Upper lobe of left lung (tissue), 6 donors: ENCODE measurements around the gene CYP4F2. TPM values are rescaled to one million over a fixed set of nuclear protein-coding genes. Genes with fewer than 3 reads are reported as not detected.
"Not testable (repeated sequence)": the region's sequence is repeated elsewhere in the genome, so short reads cannot be mapped to it uniquely, and the experiment has no call there.

Experiments
- ATAC-seq, 2 donors: fragments of 200-7000 bp; cut with Tn5 transposase; one replicate each; pipeline ENCODE4 v1.9.1; 2022; ENCODE audit warnings: mild to moderate bottlenecking in 2 of 2, moderate library complexity in 2 of 2; ENCODE audit not compliant: low FRiP score in 2 of 2
- DNase-seq, 2 donors: peaks; one replicate each; pipeline ENCODE4 v3.0.0-alpha.2; 2019 to 2020
- H3K27ac ChIP-seq, 4 donors: fragments of 200-600 bp; sonication (generic); one replicate each; pipeline ENCODE4 v1.5.1; 2016 to 2019
- H3K27me3 ChIP-seq, 4 donors: fragments of 200-600 bp; sonication (generic); one replicate each; pipeline ENCODE4 v1.5.1; 2017 to 2019
- H3K36me3 ChIP-seq, 4 donors: fragments of 200-600 bp; sonication (generic); one replicate each; pipeline ENCODE4 v1.5.1; 2016 to 2019
- H3K4me1 ChIP-seq, 4 donors: fragments of 200-600 bp; sonication (generic); one replicate each; pipeline ENCODE4 v1.5.1; 2018 to 2019
- H3K4me3 ChIP-seq, 4 donors: fragments of 200-600 bp; sonication (generic); one replicate each; pipeline ENCODE4 v1.5.1; 2017 to 2019; ENCODE audit warnings: mild to moderate bottlenecking in 2 of 4, moderate library complexity in 1 of 4
- H3K9me3 ChIP-seq, 4 donors: fragments of 200-600 bp; sonication (generic); one replicate each; pipeline ENCODE4 v1.5.1; 2018 to 2019
- EP300 ChIP-seq, 4 donors: sonication (generic); formaldehyde crosslinking; IDR thresholded peaks; one replicate each; pipeline ENCODE4 v1.5.1; 2017; ENCODE audit warnings: antibody characterized with exemption in 4 of 4, control low read depth in 2 of 4
- POLR2A ChIP-seq, 4 donors: fragments of 450-650 bp; IDR thresholded peaks; one replicate each; pipeline ENCODE4 v1.5.1; 2016 to 2017; ENCODE audit warnings: antibody characterized with exemption in 4 of 4, mild to moderate bottlenecking in 2 of 4
- POLR2AphosphoS5 ChIP-seq, 2 donors: sonication (generic); formaldehyde crosslinking; IDR thresholded peaks; one replicate each; pipeline ENCODE4 v1.5.1; 2017; ENCODE audit warnings: antibody characterized with exemption in 2 of 2
- WGBS, 2 donors: methylation state at CpG; one replicate each; pipeline ENCODE4 v1.1.5; 2017 to 2018; 5-methylcytosine and 5-hydroxymethylcytosine counted together
- total RNA-seq, 6 donors: library from RNA; depleted of rRNA in 4 of 6; stranded (reverse); fragments of >200 nt in 4 of 6; gene quantifications; one replicate each; pipeline versions ENCODE4 v1.1.0 to v1.2.1, GENCODE V29; 2016 to 2021
- TF ChIP-seq, protein P1 (sequence below), 6 experiments: fragments of 450-650 bp in 4 of 6; fragments of 200-600 bp in 2 of 6; sonication (generic) in 2 of 6; IDR thresholded peaks; one replicate each; pipeline ENCODE4 v1.5.1; 2016 to 2019; ENCODE audit warnings: antibody characterized with exemption in 6 of 6
- donor health status: DM: no; HTN: no; CAD: no; lungs with moderate emphysema.
- donor health status: DM: no; HTN: yes; CAD: no; lungs with severe emphysema.

CYP4F2 gene
- total RNA-seq, 6 donors from 2014 or later, result 0.23 to 0.40 TPM; not detected in 4

GRCh38 chr19:15902254-15902653 lies 4.4 kb upstream of the CYP4F2 start:
- no peak for TF ChIP-seq POLR2A (IDR thresholded peaks at IDR 0.05)
- no peak for TF ChIP-seq POLR2AphosphoS5 (IDR thresholded peaks at IDR 0.05)
- no peak for TF ChIP-seq EP300 (IDR thresholded peaks at IDR 0.05)
- TF ChIP-seq, protein P1, sequence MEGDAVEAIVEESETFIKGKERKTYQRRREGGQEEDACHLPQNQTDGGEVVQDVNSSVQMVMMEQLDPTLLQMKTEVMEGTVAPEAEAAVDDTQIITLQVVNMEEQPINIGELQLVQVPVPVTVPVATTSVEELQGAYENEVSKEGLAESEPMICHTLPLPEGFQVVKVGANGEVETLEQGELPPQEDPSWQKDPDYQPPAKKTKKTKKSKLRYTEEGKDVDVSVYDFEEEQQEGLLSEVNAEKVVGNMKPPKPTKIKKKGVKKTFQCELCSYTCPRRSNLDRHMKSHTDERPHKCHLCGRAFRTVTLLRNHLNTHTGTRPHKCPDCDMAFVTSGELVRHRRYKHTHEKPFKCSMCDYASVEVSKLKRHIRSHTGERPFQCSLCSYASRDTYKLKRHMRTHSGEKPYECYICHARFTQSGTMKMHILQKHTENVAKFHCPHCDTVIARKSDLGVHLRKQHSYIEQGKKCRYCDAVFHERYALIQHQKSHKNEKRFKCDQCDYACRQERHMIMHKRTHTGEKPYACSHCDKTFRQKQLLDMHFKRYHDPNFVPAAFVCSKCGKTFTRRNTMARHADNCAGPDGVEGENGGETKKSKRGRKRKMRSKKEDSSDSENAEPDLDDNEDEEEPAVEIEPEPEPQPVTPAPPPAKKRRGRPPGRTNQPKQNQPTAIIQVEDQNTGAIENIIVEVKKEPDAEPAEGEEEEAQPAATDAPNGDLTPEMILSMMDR (IDR thresholded peaks at IDR 0.05), result no peak
- ATAC-seq (no peak), DNase-seq (no peak)
- Histone ChIP-seq H3K4me3 (no peak overlapping the region), H3K27me3 (peaks cover 0 to 5% (median 0%) of the 10 kb centered on the region in 4 donors), H3K9me3 (no peaks in the 10 kb centered on the region), H3K36me3 (no peaks in the 10 kb centered on the region), H3K27ac (no peak overlapping the region), H3K4me1 (peaks cover 0 to 5% (median 0%) of the 10 kb centered on the region in 4 donors)
- 86 to 89% methylated on average over 4 to 11 of the region's 11 CpGs for WGBS, 2 donors

DNA sequence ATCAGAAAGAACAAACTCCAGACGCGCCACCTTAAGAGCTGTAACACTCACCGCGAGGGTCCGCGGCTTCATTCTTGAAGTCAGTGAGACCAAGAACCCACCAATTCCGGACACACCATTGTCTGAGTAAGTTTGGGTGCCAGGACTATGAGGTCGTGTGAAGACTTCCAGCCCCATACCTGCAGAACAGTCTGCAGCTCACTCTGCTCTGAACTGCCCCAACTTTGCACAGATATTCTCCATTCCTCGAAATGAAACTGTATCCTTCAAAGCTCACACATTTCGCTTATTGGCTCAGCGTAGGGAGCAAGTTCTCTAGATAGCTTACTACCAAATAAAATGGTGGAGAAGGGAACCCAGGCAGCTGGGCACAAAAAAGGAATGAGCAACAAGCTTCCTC lies 2.6 kb upstream of the CYP4F2 start:
- ATAC-seq (no peak), DNase-seq (no peak)
- Histone ChIP-seq H3K4me1 (peaks cover 0 to 5% (median 0%) of the 10 kb centered on the region in 4 donors), H3K4me3 (no peak overlapping the region), H3K27ac (no peak overlapping the region), H3K27me3 (peaks cover 0 to 5% (median 0%) of the 10 kb centered on the region in 4 donors), H3K9me3 (no peaks in the 10 kb centered on the region), H3K36me3 (no peaks in the 10 kb centered on the region)
- WGBS, 2 donors, result 65 to 73% methylated on average over 10 to 11 of the region's 11 CpGs
- TF ChIP-seq POLR2AphosphoS5 (IDR thresholded peaks at IDR 0.05) (no peak), EP300 (IDR thresholded peaks at IDR 0.05) (no peak), POLR2A (IDR thresholded peaks at IDR 0.05) (no peak)
- TF ChIP-seq, protein P1 (IDR thresholded peaks at IDR 0.05), result no peak

GRCh38 chr19:15900032-15900431 lies 2.2 kb upstream of the CYP4F2 start:
- DNase-seq, H3K27ac ChIP-seq, H3K4me1 ChIP-seq, H3K27me3 ChIP-seq, H3K36me3 ChIP-seq, H3K9me3 ChIP-seq, ATAC-seq: not testable (repeated sequence)
- peak overlapping the region in 1 of 4 donors; percentile 20 for H3K4me3 ChIP-seq
- 18 to 19% methylated on average over 10 to 14 of the region's 15 CpGs for WGBS, 2 donors

GRCh38 chr19:15899561-15899960 lies 1.7 kb upstream of the CYP4F2 start:
- ATAC-seq, H3K36me3 ChIP-seq, H3K4me1 ChIP-seq, H3K27ac ChIP-seq, H3K27me3 ChIP-seq, H3K9me3 ChIP-seq: not testable (repeated sequence)
- H3K4me3 ChIP-seq, result peak overlapping the region in 1 of 4 donors; percentile 20
- 26 to 41% methylated on average over 4 to 13 of the region's 30 CpGs for WGBS, 2 donors
- DNase-seq, result peak in 1 of 2 donors; percentile 75

DNA sequence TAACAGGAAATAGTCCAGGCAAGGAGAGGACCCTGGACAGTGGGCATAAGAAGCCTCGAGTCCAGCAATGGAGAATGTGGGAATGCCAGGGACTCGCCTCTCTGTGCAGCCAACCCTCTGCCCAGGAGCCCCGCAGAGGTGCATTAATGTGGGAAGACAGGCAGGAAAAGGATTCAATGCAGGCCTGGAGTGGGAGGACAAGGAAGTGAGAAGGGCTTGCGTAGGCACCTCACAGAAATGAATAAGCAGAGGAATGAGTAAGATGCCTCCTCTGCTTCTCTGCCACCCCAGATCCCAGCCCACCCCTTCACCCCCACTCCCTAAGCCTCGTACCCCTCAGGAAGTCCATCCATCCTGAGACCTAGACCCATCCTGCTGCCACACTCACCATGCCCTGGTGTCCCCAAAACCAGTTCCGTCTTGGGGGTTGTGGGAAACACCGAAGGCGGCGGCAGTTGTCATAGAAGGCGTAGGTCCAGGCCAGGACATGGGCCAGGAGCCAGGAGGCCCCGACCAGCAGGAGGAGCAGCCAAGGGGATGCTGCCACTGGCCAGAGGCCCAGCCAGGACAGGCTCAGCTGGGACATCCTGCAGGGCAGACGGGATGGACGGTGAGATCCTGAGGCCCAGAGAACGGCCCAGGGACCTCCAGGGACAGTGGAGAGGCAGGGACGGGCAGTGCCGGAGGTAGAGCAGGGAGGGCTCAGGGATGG lies 692 bp downstream of the CYP4F2 start:
- 79 to 93% methylated on average over 11 to 15 of the region's 16 CpGs for WGBS, 2 donors
- no peak overlapping the region for H3K27ac ChIP-seq
- no peaks in the 10 kb centered on the region for H3K36me3 ChIP-seq
- peaks cover 0 to 5% (median 0%) of the 10 kb centered on the region in 4 donors for H3K4me1 ChIP-seq
- peak in 1 of 2 donors; percentile 29 for DNase-seq
- H3K4me3 ChIP-seq, result no peak overlapping the region
- peaks cover 0 to 5% (median 0%) of the 10 kb centered on the region in 4 donors for H3K27me3 ChIP-seq
- ATAC-seq, result peak in 1 of 2 donors; percentile 23
- H3K9me3 ChIP-seq, result no peaks in the 10 kb centered on the region
- TF ChIP-seq, protein P1 (IDR thresholded peaks at IDR 0.05), result no peak
- TF ChIP-seq EP300 (IDR thresholded peaks at IDR 0.05) (no peak), POLR2A (IDR thresholded peaks at IDR 0.05) (no peak), POLR2AphosphoS5 (IDR thresholded peaks at IDR 0.05) (no peak)
